Measurements from ENCODE around the gene DUSP11. TPM values are rescaled to one million over a fixed set of nuclear protein-coding genes. Genes with fewer than 3 reads are reported as not detected.
A peak's percentile ranks its signal among the peaks of the same experiment; 100 is the strongest.
"Not testable (repeated sequence)": the region's sequence is repeated elsewhere in the genome, so short reads cannot be mapped to it uniquely, and the experiment has no call there.

DUSP11 gene
- total and polyA plus RNA-seq, 5 donors = 13.0 to 16.2 (median 14.7) TPM

GRCh38 chr2:73776381-73776780, 3.5 kb downstream of the DUSP11 start:
- intact Hi-C loops (cut with DNase I) = loop anchor here in 1 of 4 donors (10.0 kb wide), 1 partner anchor 92 kb away; no protein-coding TSS in a partner anchor
- no peak overlapping the region for H3K4me3 ChIP-seq (ENCODE audit: low read length)
- WGBS = 90% methylated on average over 4 of the region's 4 CpGs
- no peaks in the 10 kb centered on the region for H3K27me3 ChIP-seq (ENCODE audit: control insufficient read depth, insufficient read depth)
- no peaks in the 10 kb centered on the region for H3K9me3 ChIP-seq (ENCODE audit: control insufficient read depth, low read length)
- no peak for DNase-seq
- no peaks in the 10 kb centered on the region for H3K4me1 ChIP-seq (ENCODE audit: control insufficient read depth, insufficient read depth, low read length)
- H3K27ac ChIP-seq (ENCODE audit: low read length) = no peak overlapping the region
- ATAC-seq = no peak

- Histone ChIP-seq H3K4me3 (ENCODE audit: low read length) (no peak overlapping the region), H3K4me1 (ENCODE audit: control insufficient read depth, insufficient read depth, low read length) (no peaks in the 10 kb centered on the region), H3K27me3 (ENCODE audit: control insufficient read depth, insufficient read depth) (no peaks in the 10 kb centered on the region), H3K9me3 (ENCODE audit: control insufficient read depth, low read length) (no peaks in the 10 kb centered on the region), H3K27ac (ENCODE audit: low read length) (no peak overlapping the region)
- intact Hi-C loops (cut with DNase I) = loop anchor here in 1 of 4 donors (10.0 kb wide), 1 partner anchor 88 kb away; no protein-coding TSS in a partner anchor
- DNase-seq (no peak), ATAC-seq (no peak)
Measured at GRCh38 chr2:73772819-73773218, 7.1 kb downstream of the DUSP11 start.

GRCh38 chr2:73770725-73771124, 9.2 kb downstream of the DUSP11 start:
- Histone ChIP-seq H3K27ac (ENCODE audit: low read length) (no peak overlapping the region), H3K4me3 (ENCODE audit: low read length) (no peak overlapping the region), H3K9me3 (ENCODE audit: control insufficient read depth, low read length) (no peaks in the 10 kb centered on the region), H3K4me1 (ENCODE audit: control insufficient read depth, insufficient read depth, low read length) (no peaks in the 10 kb centered on the region), H3K27me3 (ENCODE audit: control insufficient read depth, insufficient read depth) (no peaks in the 10 kb centered on the region)
- intact Hi-C loops (cut with DNase I) = loop anchor here in 1 of 4 donors (10.0 kb wide), 1 partner anchor 86 kb away; no protein-coding TSS in a partner anchor
- no peak for DNase-seq
- ATAC-seq = no peak
- WGBS = 88% methylated on average over 3 of the region's 3 CpGs

- WGBS = 89% methylated on average over 4 of the region's 4 CpGs
Measured at GRCh38 chr2:73766994-73767393, 12.9 kb downstream of the DUSP11 start.

GRCh38 chr2:73766349-73766748, 13.6 kb downstream of the DUSP11 start:
- H3K27ac ChIP-seq (ENCODE audit: low read length) = no peak overlapping the region
- ATAC-seq (no peak), DNase-seq (no peak)
- no peaks in the 10 kb centered on the region for H3K27me3 ChIP-seq (ENCODE audit: control insufficient read depth, insufficient read depth)
- H3K9me3 ChIP-seq (ENCODE audit: control insufficient read depth, low read length) = no peaks in the 10 kb centered on the region
- 97% methylated on average over 1 of the region's 1 CpG for WGBS
- H3K4me3 ChIP-seq (ENCODE audit: low read length) = no peak overlapping the region
- no peaks in the 10 kb centered on the region for H3K4me1 ChIP-seq (ENCODE audit: control insufficient read depth, insufficient read depth, low read length)
- intact Hi-C loops (cut with DNase I) = no loop called here

More at GRCh38 chr2:73766994-73767393, 12.9 kb downstream of the DUSP11 start:
- intact Hi-C loops (cut with DNase I) = no loop called here
- Histone ChIP-seq H3K27ac (ENCODE audit: low read length) (no peak overlapping the region), H3K4me3 (ENCODE audit: low read length) (no peak overlapping the region), H3K4me1 (ENCODE audit: control insufficient read depth, insufficient read depth, low read length) (no peaks in the 10 kb centered on the region), H3K9me3 (ENCODE audit: control insufficient read depth, low read length) (no peaks in the 10 kb centered on the region), H3K27me3 (ENCODE audit: control insufficient read depth, insufficient read depth) (no peaks in the 10 kb centered on the region)
- DNase-seq (no peak), ATAC-seq (no peak)

- peaks cover 6% of the 10 kb centered on the region for H3K4me1 ChIP-seq (ENCODE audit: control insufficient read depth, insufficient read depth, low read length)
- H3K27me3 ChIP-seq (ENCODE audit: control insufficient read depth, insufficient read depth) = no peaks in the 10 kb centered on the region
- no peak overlapping the region for H3K27ac ChIP-seq (ENCODE audit: low read length)
- ATAC-seq (no peak), DNase-seq (no peak)
- H3K4me3 ChIP-seq (ENCODE audit: low read length) = no peak overlapping the region
- intact Hi-C loops (cut with DNase I) = no loop called here
- 100% methylated on average over 1 of the region's 1 CpG for WGBS
- H3K9me3 ChIP-seq (ENCODE audit: control insufficient read depth, low read length) = no peaks in the 10 kb centered on the region
Measured at GRCh38 chr2:73764945-73765344, 15.0 kb downstream of the DUSP11 start.

- intact Hi-C loops (cut with DNase I) = no loop called here
- 63% methylated on average over 1 of the region's 1 CpG for WGBS
Measured at GRCh38 chr2:73762571-73762970, 17.3 kb downstream of the DUSP11 start.

GRCh38 chr2:73759904-73760303, 20.0 kb downstream of the DUSP11 start:
- Histone ChIP-seq H3K27ac (ENCODE audit: low read length) (no peak overlapping the region), H3K9me3 (ENCODE audit: control insufficient read depth, low read length) (no peaks in the 10 kb centered on the region), H3K4me3 (ENCODE audit: low read length) (no peak overlapping the region), H3K27me3 (ENCODE audit: control insufficient read depth, insufficient read depth) (no peaks in the 10 kb centered on the region), H3K4me1 (ENCODE audit: control insufficient read depth, insufficient read depth, low read length) (peaks cover 9% of the 10 kb centered on the region)
- 81% methylated on average over 2 of the region's 2 CpGs for WGBS
- peak in 1 of 2 donors; percentile 16 for ATAC-seq
- DNase-seq = no peak
- intact Hi-C loops (cut with DNase I) = no loop called here

More at GRCh38 chr2:73762571-73762970, 17.3 kb downstream of the DUSP11 start:
- Histone ChIP-seq H3K27me3 (ENCODE audit: control insufficient read depth, insufficient read depth) (no peaks in the 10 kb centered on the region), H3K4me3 (ENCODE audit: low read length) (no peak overlapping the region), H3K27ac (ENCODE audit: low read length) (no peak overlapping the region), H3K9me3 (ENCODE audit: control insufficient read depth, low read length) (no peaks in the 10 kb centered on the region), H3K4me1 (ENCODE audit: control insufficient read depth, insufficient read depth, low read length) (peaks cover 9% of the 10 kb centered on the region)
- DNase-seq = no peak
- ATAC-seq = no peak

- H3K9me3 ChIP-seq (ENCODE audit: control insufficient read depth, low read length) = no peaks in the 10 kb centered on the region
- H3K27me3 ChIP-seq (ENCODE audit: control insufficient read depth, insufficient read depth) = no peaks in the 10 kb centered on the region
- peak; percentile 88 to 92 for ATAC-seq
- peaks cover 9% of the 10 kb centered on the region for H3K4me1 ChIP-seq (ENCODE audit: control insufficient read depth, insufficient read depth, low read length)
- no peak for DNase-seq
- H3K27ac ChIP-seq (ENCODE audit: low read length) = peak overlapping the region; percentile 50
- WGBS = 9% methylated on average over 3 of the region's 3 CpGs
- intact Hi-C loops (cut with DNase I) = no loop called here
- H3K4me3 ChIP-seq (ENCODE audit: low read length) = no peak overlapping the region
Measured at GRCh38 chr2:73759285-73759764, 20.6 kb downstream of the DUSP11 start.

- H3K9me3 ChIP-seq (ENCODE audit: control insufficient read depth, low read length); DNase-seq; intact Hi-C loops (cut with DNase I); H3K27ac ChIP-seq (ENCODE audit: low read length); H3K4me3 ChIP-seq (ENCODE audit: low read length); ATAC-seq; H3K27me3 ChIP-seq (ENCODE audit: control insufficient read depth, insufficient read depth); H3K4me1 ChIP-seq (ENCODE audit: control insufficient read depth, insufficient read depth, low read length): not testable (repeated sequence)
- 88% methylated on average over 7 of the region's 7 CpGs for WGBS
Measured at GRCh38 chr2:73754332-73754731, 25.6 kb downstream of the DUSP11 start.

- intact Hi-C loops (cut with DNase I) = no loop called here
- 94% methylated on average over 2 of the region's 2 CpGs for WGBS
Measured at GRCh38 chr2:73749314-73749713, 30.6 kb downstream of the DUSP11 start.

GRCh38 chr2:73746877-73747208, 33.1 kb downstream of the DUSP11 start:
- Histone ChIP-seq H3K27me3 (ENCODE audit: control insufficient read depth, insufficient read depth) (no peaks in the 10 kb centered on the region), H3K4me1 (ENCODE audit: control insufficient read depth, insufficient read depth, low read length) (no peaks in the 10 kb centered on the region), H3K27ac (ENCODE audit: low read length) (no peak overlapping the region), H3K9me3 (ENCODE audit: control insufficient read depth, low read length) (no peaks in the 10 kb centered on the region), H3K4me3 (ENCODE audit: low read length) (no peak overlapping the region)
- intact Hi-C loops (cut with DNase I) = no loop called here
- WGBS = 84% methylated on average over 3 of the region's 3 CpGs
- no peak for DNase-seq
- ATAC-seq = no peak

More at GRCh38 chr2:73749314-73749713, 30.6 kb downstream of the DUSP11 start:
- Histone ChIP-seq H3K27me3 (ENCODE audit: control insufficient read depth, insufficient read depth) (no peaks in the 10 kb centered on the region), H3K4me1 (ENCODE audit: control insufficient read depth, insufficient read depth, low read length) (no peaks in the 10 kb centered on the region), H3K9me3 (ENCODE audit: control insufficient read depth, low read length) (no peaks in the 10 kb centered on the region), H3K4me3 (ENCODE audit: low read length) (no peak overlapping the region), H3K27ac (ENCODE audit: low read length) (no peak overlapping the region)
- no peak for ATAC-seq
- no peak for DNase-seq

All from right cardiac atrium (tissue), 5 donors.